ENCODE data around the gene GFOD2. TPM values are rescaled to one million over a fixed set of nuclear protein-coding genes. Genes with fewer than 3 reads are reported as not detected.

Gene GFOD2
- total RNA-seq, 1 donor from 2014 or later: 18.2 TPM

- Histone ChIP-seq H3K4me3 (no peak overlapping the region), H3K27me3 (no peaks in the 10 kb centered on the region), H3K9me3 (no peaks in the 10 kb centered on the region), H3K4me1 (no peaks in the 10 kb centered on the region), H3K36me3 (peaks cover 11% of the 10 kb centered on the region), H3K27ac (no peak overlapping the region)
- no peak for ATAC-seq
- no peak for TF ChIP-seq CTCF (IDR thresholded peaks at IDR 0.05)
- intact Hi-C loops (cut with DNase I): no loop called here
- DNase-seq: no peak
Measured at GRCh38 chr16:67762385-67762784, 43.3 kb upstream of the GFOD2 start.

- no peak for ATAC-seq
- H3K27ac ChIP-seq: no peak overlapping the region
- no peaks in the 10 kb centered on the region for H3K27me3 ChIP-seq
- intact Hi-C loops (cut with DNase I): no loop called here
- H3K36me3 ChIP-seq: peaks cover 11% of the 10 kb centered on the region
- H3K9me3 ChIP-seq: no peaks in the 10 kb centered on the region
- H3K4me3 ChIP-seq: no peak overlapping the region
- no peak for TF ChIP-seq CTCF (IDR thresholded peaks at IDR 0.05)
- DNase-seq: no peak
- H3K4me1 ChIP-seq: no peaks in the 10 kb centered on the region
Measured at GRCh38 chr16:67761924-67762323, 42.8 kb upstream of the GFOD2 start.

GRCh38 chr16:67760956-67761230 is 41.8 kb upstream of the GFOD2 start:
- Histone ChIP-seq H3K27ac (no peak overlapping the region), H3K4me1 (no peaks in the 10 kb centered on the region), H3K9me3 (no peaks in the 10 kb centered on the region), H3K4me3 (no peak overlapping the region), H3K27me3 (no peaks in the 10 kb centered on the region), H3K36me3 (peaks cover 11% of the 10 kb centered on the region)
- TF ChIP-seq CTCF (IDR thresholded peaks at IDR 0.05): no peak
- ATAC-seq: no peak
- no peak for DNase-seq
- intact Hi-C loops (cut with DNase I): no loop called here

GRCh38 chr16:67760206-67760955 is 41.3 kb upstream of the GFOD2 start:
- intact Hi-C loops (cut with DNase I): no loop called here
- TF ChIP-seq CTCF (IDR thresholded peaks at IDR 0.05): no peak

GRCh38 chr16:67758966-67759365 is 39.9 kb upstream of the GFOD2 start:
- intact Hi-C loops (cut with DNase I): no loop called here
- Histone ChIP-seq H3K27me3 (no peaks in the 10 kb centered on the region), H3K36me3 (peaks cover 11% of the 10 kb centered on the region), H3K4me1 (no peaks in the 10 kb centered on the region), H3K9me3 (no peaks in the 10 kb centered on the region), H3K4me3 (no peak overlapping the region), H3K27ac (no peak overlapping the region)
- no peak for TF ChIP-seq CTCF (IDR thresholded peaks at IDR 0.05)
- ATAC-seq (no peak), DNase-seq (no peak)

More at GRCh38 chr16:67760206-67760955, 41.3 kb upstream of the GFOD2 start:
- H3K4me1 ChIP-seq: no peaks in the 10 kb centered on the region
- no peak for DNase-seq
- no peak overlapping the region for H3K4me3 ChIP-seq
- no peaks in the 10 kb centered on the region for H3K27me3 ChIP-seq
- peaks cover 11% of the 10 kb centered on the region for H3K36me3 ChIP-seq
- H3K27ac ChIP-seq: no peak overlapping the region
- peak; percentile 17 for ATAC-seq
- H3K9me3 ChIP-seq: no peaks in the 10 kb centered on the region

GRCh38 chr16:67758006-67758405 is 38.9 kb upstream of the GFOD2 start:
- Histone ChIP-seq H3K9me3 (no peaks in the 10 kb centered on the region), H3K36me3 (peaks cover 11% of the 10 kb centered on the region), H3K27me3 (no peaks in the 10 kb centered on the region), H3K4me1 (no peaks in the 10 kb centered on the region), H3K4me3 (no peak overlapping the region), H3K27ac (no peak overlapping the region)
- no peak for TF ChIP-seq CTCF (IDR thresholded peaks at IDR 0.05)
- DNase-seq (no peak), ATAC-seq (no peak)
- intact Hi-C loops (cut with DNase I): no loop called here
